ENCODE measurements around the gene KLHL29. TPM values are rescaled to one million over a fixed set of nuclear protein-coding genes. Genes with fewer than 3 reads are reported as not detected.
A peak's percentile ranks its signal among the peaks of the same experiment; 100 is the strongest.

Gene KLHL29
- total and polyA plus RNA-seq, 2 donors, result 1.4 to 2.9 TPM

- H3K36me3 ChIP-seq (ENCODE audit: control insufficient read depth in 2 of 2, insufficient read depth in 2 of 2, low read length in 1 of 2), result no peaks in the 10 kb centered on the region
- DNase-seq (ENCODE audit: low read depth in 6 of 9, low spot score in 9 of 9), result no peak
- H3K9me3 ChIP-seq (ENCODE audit: control insufficient read depth in 2 of 2, insufficient read depth in 1 of 2, low read length in 1 of 2), result no peaks in the 10 kb centered on the region
- peaks cover 0 to 4% of the 10 kb centered on the region in 2 donors for H3K4me1 ChIP-seq (ENCODE audit: control insufficient read depth in 2 of 2, insufficient read depth in 2 of 2, low read length in 2 of 2)
- no peak overlapping the region for H3K27ac ChIP-seq (ENCODE audit: low read depth in 1 of 2, low read length in 1 of 2)
- 96% methylated on average over 16 of the region's 16 CpGs for WGBS
- H3K27me3 ChIP-seq (ENCODE audit: control insufficient read depth in 2 of 2, insufficient read depth in 1 of 2, low read length in 1 of 2), result peaks cover 0 to 27% of the 10 kb centered on the region in 2 donors
- H3K4me3 ChIP-seq (ENCODE audit: low read length in 2 of 2), result no peak overlapping the region
Observed at GRCh38 chr2:23525137-23525765, 140.3 kb downstream of the KLHL29 start.

GRCh38 chr2:23526114-23526513, 141.1 kb downstream of the KLHL29 start:
- no peaks in the 10 kb centered on the region for H3K36me3 ChIP-seq (ENCODE audit: control insufficient read depth in 2 of 2, insufficient read depth in 2 of 2, low read length in 1 of 2)
- no peak overlapping the region for H3K4me3 ChIP-seq (ENCODE audit: low read length in 2 of 2)
- H3K27ac ChIP-seq (ENCODE audit: low read depth in 1 of 2, low read length in 1 of 2), result no peak overlapping the region
- H3K4me1 ChIP-seq (ENCODE audit: control insufficient read depth in 2 of 2, insufficient read depth in 2 of 2, low read length in 2 of 2), result peaks cover 1 to 7% of the 10 kb centered on the region in 2 donors
- H3K27me3 ChIP-seq (ENCODE audit: control insufficient read depth in 2 of 2, insufficient read depth in 1 of 2, low read length in 1 of 2), result peaks cover 0 to 26% of the 10 kb centered on the region in 2 donors
- DNase-seq (ENCODE audit: low read depth in 6 of 9, low spot score in 9 of 9), result peak in 1 of 9 donors; percentile 37
- WGBS, result 54% methylated on average over 19 of the region's 19 CpGs
- no peaks in the 10 kb centered on the region for H3K9me3 ChIP-seq (ENCODE audit: control insufficient read depth in 2 of 2, insufficient read depth in 1 of 2, low read length in 1 of 2)

GRCh38 chr2:23526835-23527790, 142.1 kb downstream of the KLHL29 start:
- Histone ChIP-seq H3K4me3 (ENCODE audit: low read length in 2 of 2) (no peak overlapping the region), H3K27me3 (ENCODE audit: control insufficient read depth in 2 of 2, insufficient read depth in 1 of 2, low read length in 1 of 2) (peaks cover 0 to 25% of the 10 kb centered on the region in 2 donors), H3K36me3 (ENCODE audit: control insufficient read depth in 2 of 2, insufficient read depth in 2 of 2, low read length in 1 of 2) (no peaks in the 10 kb centered on the region), H3K27ac (ENCODE audit: low read depth in 1 of 2, low read length in 1 of 2) (no peak overlapping the region), H3K4me1 (ENCODE audit: control insufficient read depth in 2 of 2, insufficient read depth in 2 of 2, low read length in 2 of 2) (peaks cover 11 to 17% of the 10 kb centered on the region in 2 donors), H3K9me3 (ENCODE audit: control insufficient read depth in 2 of 2, insufficient read depth in 1 of 2, low read length in 1 of 2) (no peaks in the 10 kb centered on the region)
- WGBS, result 93% methylated on average over 25 of the region's 25 CpGs
- no peak for DNase-seq (ENCODE audit: low read depth in 6 of 9, low spot score in 9 of 9)

- Histone ChIP-seq H3K27ac (ENCODE audit: low read depth in 1 of 2, low read length in 1 of 2) (no peak overlapping the region), H3K36me3 (ENCODE audit: control insufficient read depth in 2 of 2, insufficient read depth in 2 of 2, low read length in 1 of 2) (no peaks in the 10 kb centered on the region), H3K4me3 (ENCODE audit: low read length in 2 of 2) (no peak overlapping the region), H3K4me1 (ENCODE audit: control insufficient read depth in 2 of 2, insufficient read depth in 2 of 2, low read length in 2 of 2) (peaks cover 20 to 22% of the 10 kb centered on the region in 2 donors), H3K9me3 (ENCODE audit: control insufficient read depth in 2 of 2, insufficient read depth in 1 of 2, low read length in 1 of 2) (no peaks in the 10 kb centered on the region), H3K27me3 (ENCODE audit: control insufficient read depth in 2 of 2, insufficient read depth in 1 of 2, low read length in 1 of 2) (peaks cover 0 to 18% of the 10 kb centered on the region in 2 donors)
- WGBS, result 92% methylated on average over 12 of the region's 12 CpGs
- no peak for DNase-seq (ENCODE audit: low read depth in 6 of 9, low spot score in 9 of 9)
Observed at GRCh38 chr2:23528171-23528570, 143.2 kb downstream of the KLHL29 start.

- Histone ChIP-seq H3K27me3 (ENCODE audit: control insufficient read depth in 2 of 2, insufficient read depth in 1 of 2, low read length in 1 of 2) (peaks cover 0 to 14% of the 10 kb centered on the region in 2 donors), H3K4me1 (ENCODE audit: control insufficient read depth in 2 of 2, insufficient read depth in 2 of 2, low read length in 2 of 2) (peaks cover 26% of the 10 kb centered on the region in 2 donors), H3K27ac (ENCODE audit: low read depth in 1 of 2, low read length in 1 of 2) (no peak overlapping the region), H3K4me3 (ENCODE audit: low read length in 2 of 2) (no peak overlapping the region), H3K9me3 (ENCODE audit: control insufficient read depth in 2 of 2, insufficient read depth in 1 of 2, low read length in 1 of 2) (no peaks in the 10 kb centered on the region), H3K36me3 (ENCODE audit: control insufficient read depth in 2 of 2, insufficient read depth in 2 of 2, low read length in 1 of 2) (no peaks in the 10 kb centered on the region)
- 96% methylated on average over 11 of the region's 11 CpGs for WGBS
- DNase-seq (ENCODE audit: low read depth in 6 of 9, low spot score in 9 of 9), result no peak
Observed at GRCh38 chr2:23528690-23529089, 143.7 kb downstream of the KLHL29 start.

- no peak for DNase-seq (ENCODE audit: low read depth in 6 of 9, low spot score in 9 of 9)
- H3K27me3 ChIP-seq (ENCODE audit: control insufficient read depth in 2 of 2, insufficient read depth in 1 of 2, low read length in 1 of 2), result peaks cover 0 to 7% of the 10 kb centered on the region in 2 donors
- peaks cover 28 to 29% of the 10 kb centered on the region in 2 donors for H3K4me1 ChIP-seq (ENCODE audit: control insufficient read depth in 2 of 2, insufficient read depth in 2 of 2, low read length in 2 of 2)
- H3K9me3 ChIP-seq (ENCODE audit: control insufficient read depth in 2 of 2, insufficient read depth in 1 of 2, low read length in 1 of 2), result no peaks in the 10 kb centered on the region
- no peak overlapping the region for H3K4me3 ChIP-seq (ENCODE audit: low read length in 2 of 2)
- no peaks in the 10 kb centered on the region for H3K36me3 ChIP-seq (ENCODE audit: control insufficient read depth in 2 of 2, insufficient read depth in 2 of 2, low read length in 1 of 2)
- H3K27ac ChIP-seq (ENCODE audit: low read depth in 1 of 2, low read length in 1 of 2), result no peak overlapping the region
- WGBS, result 98% methylated on average over 11 of the region's 11 CpGs
Observed at GRCh38 chr2:23529659-23530058, 144.7 kb downstream of the KLHL29 start.

- Histone ChIP-seq H3K36me3 (ENCODE audit: control insufficient read depth in 2 of 2, insufficient read depth in 2 of 2, low read length in 1 of 2) (no peaks in the 10 kb centered on the region), H3K27ac (ENCODE audit: low read depth in 1 of 2, low read length in 1 of 2) (no peak overlapping the region), H3K4me1 (ENCODE audit: control insufficient read depth in 2 of 2, insufficient read depth in 2 of 2, low read length in 2 of 2) (peaks cover 28 to 35% of the 10 kb centered on the region in 2 donors), H3K4me3 (ENCODE audit: low read length in 2 of 2) (no peak overlapping the region), H3K9me3 (ENCODE audit: control insufficient read depth in 2 of 2, insufficient read depth in 1 of 2, low read length in 1 of 2) (no peaks in the 10 kb centered on the region), H3K27me3 (ENCODE audit: control insufficient read depth in 2 of 2, insufficient read depth in 1 of 2, low read length in 1 of 2) (peaks cover 0 to 7% of the 10 kb centered on the region in 2 donors)
- 97% methylated on average over 12 of the region's 12 CpGs for WGBS
- no peak for DNase-seq (ENCODE audit: low read depth in 6 of 9, low spot score in 9 of 9)
Observed at GRCh38 chr2:23530206-23530908, 145.4 kb downstream of the KLHL29 start.

GRCh38 chr2:23530909-23531276, 145.9 kb downstream of the KLHL29 start:
- no peak for DNase-seq (ENCODE audit: low read depth in 6 of 9, low spot score in 9 of 9)
- Histone ChIP-seq H3K9me3 (ENCODE audit: control insufficient read depth in 2 of 2, insufficient read depth in 1 of 2, low read length in 1 of 2) (no peaks in the 10 kb centered on the region), H3K27me3 (ENCODE audit: control insufficient read depth in 2 of 2, insufficient read depth in 1 of 2, low read length in 1 of 2) (peaks cover 0 to 7% of the 10 kb centered on the region in 2 donors), H3K27ac (ENCODE audit: low read depth in 1 of 2, low read length in 1 of 2) (no peak overlapping the region), H3K36me3 (ENCODE audit: control insufficient read depth in 2 of 2, insufficient read depth in 2 of 2, low read length in 1 of 2) (no peaks in the 10 kb centered on the region), H3K4me1 (ENCODE audit: control insufficient read depth in 2 of 2, insufficient read depth in 2 of 2, low read length in 2 of 2) (peaks cover 28 to 36% of the 10 kb centered on the region in 2 donors), H3K4me3 (ENCODE audit: low read length in 2 of 2) (no peak overlapping the region)
- 92% methylated on average over 5 of the region's 5 CpGs for WGBS

All from thymus (tissue), 11 donors.